ENCODE data around the gene SLC24A4.

GRCh38 chr14:92481386-92481785 lies 158.4 kb downstream of the SLC24A4 start:
- TF ChIP-seq CTCF (IDR thresholded peaks at IDR 0.05 in 8 of 11, conservative IDR thresholded peaks at IDR 0.05 in 3 of 11) (no peak), POLR2A (IDR thresholded peaks at IDR 0.05) (no peak), POLR2AphosphoS5 (IDR thresholded peaks at IDR 0.05) (no peak)

All from spleen (tissue), 7 donors.